Adrenal gland (tissue), 5 donors: ENCODE data around the gene HM13.

Experiments
- POLR2A ChIP-seq, 2 donors: fragments of 450-650 bp; IDR thresholded peaks; one replicate each; pipeline ENCODE4 v1.6.1; 2017; ENCODE audit warnings: antibody characterized with exemption in 2 of 2, mild to moderate bottlenecking in 2 of 2, moderate library complexity in 1 of 2
- TF ChIP-seq, protein P1 (sequence below), 6 experiments: fragments of 450-650 bp in 4 of 6; fragments of 200-600 bp in 2 of 6; sonication (generic) in 1 of 6; IDR thresholded peaks; 1 replicate in 5 of 6; 2 replicates in 1 of 6; pipeline versions ENCODE4 v1.5.1 to v1.8.0; 2016 to 2021; ENCODE audit warnings: antibody characterized with exemption in 6 of 6, mild to moderate bottlenecking in 2 of 6, moderate library complexity in 1 of 6
- donor health status: DM: no; HTN: no; CAD: no.

DNA sequence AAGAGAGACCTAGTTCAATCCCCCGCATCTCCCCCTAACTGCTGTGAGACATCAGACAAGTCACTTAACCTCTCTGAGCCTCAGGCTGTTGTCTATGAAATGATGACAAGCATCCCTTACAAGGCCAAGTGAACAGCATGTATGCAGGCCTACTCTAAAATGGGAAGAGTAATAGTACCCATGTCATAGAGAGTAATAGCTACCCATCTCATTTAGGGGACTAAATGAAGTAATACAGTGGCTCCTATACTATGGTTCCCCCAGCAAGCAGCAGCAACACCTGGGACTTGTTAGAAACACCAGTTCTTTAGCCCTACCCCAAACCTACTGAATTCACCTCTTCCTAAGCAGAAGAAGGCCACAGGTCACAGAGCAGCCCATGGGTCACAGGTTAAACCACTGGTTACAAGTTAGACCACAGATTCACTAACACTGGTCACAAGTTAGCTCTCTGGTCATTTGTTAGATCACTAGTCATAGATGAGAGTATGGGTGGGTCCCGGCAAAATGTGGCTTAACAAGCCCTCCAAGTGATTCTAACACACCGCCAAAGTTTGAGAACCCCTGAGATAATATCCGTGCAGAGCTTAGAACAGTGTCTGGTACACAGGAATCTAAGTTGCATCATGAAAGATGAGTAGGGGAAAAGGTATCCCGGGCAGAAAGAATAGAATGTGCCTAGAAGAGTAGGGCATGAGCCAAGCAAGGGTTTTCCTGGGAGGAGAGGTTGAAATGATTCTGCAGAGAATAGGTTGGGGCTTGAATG is 40.7 kb upstream of the HM13 start:
- no peak for TF ChIP-seq POLR2A (IDR thresholded peaks at IDR 0.05)
- TF ChIP-seq, protein P1, sequence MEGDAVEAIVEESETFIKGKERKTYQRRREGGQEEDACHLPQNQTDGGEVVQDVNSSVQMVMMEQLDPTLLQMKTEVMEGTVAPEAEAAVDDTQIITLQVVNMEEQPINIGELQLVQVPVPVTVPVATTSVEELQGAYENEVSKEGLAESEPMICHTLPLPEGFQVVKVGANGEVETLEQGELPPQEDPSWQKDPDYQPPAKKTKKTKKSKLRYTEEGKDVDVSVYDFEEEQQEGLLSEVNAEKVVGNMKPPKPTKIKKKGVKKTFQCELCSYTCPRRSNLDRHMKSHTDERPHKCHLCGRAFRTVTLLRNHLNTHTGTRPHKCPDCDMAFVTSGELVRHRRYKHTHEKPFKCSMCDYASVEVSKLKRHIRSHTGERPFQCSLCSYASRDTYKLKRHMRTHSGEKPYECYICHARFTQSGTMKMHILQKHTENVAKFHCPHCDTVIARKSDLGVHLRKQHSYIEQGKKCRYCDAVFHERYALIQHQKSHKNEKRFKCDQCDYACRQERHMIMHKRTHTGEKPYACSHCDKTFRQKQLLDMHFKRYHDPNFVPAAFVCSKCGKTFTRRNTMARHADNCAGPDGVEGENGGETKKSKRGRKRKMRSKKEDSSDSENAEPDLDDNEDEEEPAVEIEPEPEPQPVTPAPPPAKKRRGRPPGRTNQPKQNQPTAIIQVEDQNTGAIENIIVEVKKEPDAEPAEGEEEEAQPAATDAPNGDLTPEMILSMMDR (IDR thresholded peaks at IDR 0.05), result no peak
